Neural progenitor cell (in vitro differentiated cells): ENCODE results near the gene CHST3. TPM values are rescaled to one million over a fixed set of nuclear protein-coding genes. Genes with fewer than 3 reads are reported as not detected.

Source experiments
- DNase-seq: peaks from one replicate; pipeline ENCODE4 v3.0.0-alpha.2; 2016; ENCODE audit warnings: low spot score
- H2AFZ ChIP-seq: fragments of 200-600 bp; sonication (generic); replicated peaks from 2 replicates; pipeline ENCODE4 v1.6.1; 2016; ENCODE audit warnings: antibody characterized with exemption
- H3F3A ChIP-seq: fragments of 200-600 bp; sonication (generic); 2 replicates; pipeline ENCODE4 v1.6.1; 2016; ENCODE audit warnings: antibody characterized with exemption, low read depth
- H3K27ac ChIP-seq: fragments of 200-600 bp; sonication (generic); 2 replicates; pipeline ENCODE4 v1.5.1; 2016; ENCODE audit warnings: mild to moderate bottlenecking
- H3K27me3 ChIP-seq: fragments of 200-600 bp; sonication (generic); 2 replicates; pipeline ENCODE4 v1.6.1; 2016; ENCODE audit warnings: mild to moderate bottlenecking, moderate library complexity
- H3K36me3 ChIP-seq: fragments of 200-600 bp; sonication (generic); 2 replicates; pipeline ENCODE4 v1.5.1; 2016
- H3K4me1 ChIP-seq: fragments of 200-600 bp; sonication (generic); 2 replicates; pipeline ENCODE4 v1.6.1; 2016; ENCODE audit warnings: mixed run types
- H3K4me2 ChIP-seq: fragments of 200-600 bp; sonication (generic); 2 replicates; pipeline ENCODE4 v1.6.1; 2016
- H3K4me3 ChIP-seq: fragments of 200-600 bp; sonication (generic); 2 replicates; pipeline ENCODE4 v1.5.1; 2016
- H3K79me2 ChIP-seq: fragments of 200-600 bp; sonication (generic); 2 replicates; pipeline ENCODE4 v1.6.1; 2016; ENCODE audit warnings: low read depth
- H3K9ac ChIP-seq: fragments of 200-600 bp; sonication (generic); 2 replicates; pipeline ENCODE4 v1.6.1; 2016
- H3K9me3 ChIP-seq: fragments of 200-600 bp; sonication (generic); 2 replicates; pipeline ENCODE4 v1.5.1; 2016; ENCODE audit warnings: low read depth
- H4K20me1 ChIP-seq: fragments of 200-600 bp; sonication (generic); 2 replicates; pipeline ENCODE4 v1.6.1; 2016; ENCODE audit warnings: low read depth
- H3K27ac Mint-ChIP-seq: 3 replicates; pipeline ENCODE4 v1.8.0; 2021; ENCODE audit warnings: mixed read lengths
- H3K27me3 Mint-ChIP-seq: 2 replicates; pipeline ENCODE4 v1.8.0; 2022; ENCODE audit warnings: low read depth, mild to moderate bottlenecking, inconsistent platforms, moderate library complexity, mixed read lengths; ENCODE audit not compliant: insufficient read depth
- H3K36me3 Mint-ChIP-seq: 3 replicates; pipeline ENCODE4 v1.8.0; 2021; ENCODE audit warnings: mixed read lengths
- H3K4me1 Mint-ChIP-seq: 3 replicates; pipeline ENCODE4 v1.8.0; 2021; ENCODE audit warnings: mixed read lengths
- H3K4me3 Mint-ChIP-seq: 3 replicates; pipeline ENCODE4 v1.8.0; 2021; ENCODE audit warnings: mild to moderate bottlenecking, moderate library complexity, mixed read lengths
- H3K9me3 Mint-ChIP-seq: 3 replicates; pipeline ENCODE4 v1.8.0; 2020; ENCODE audit warnings: mixed read lengths
- EZH2 ChIP-seq: fragments of 200-600 bp; sonication (generic); IDR thresholded peaks from 2 replicates; pipeline ENCODE4 v1.6.1; 2017; ENCODE audit warnings: antibody characterized with exemption, mild to moderate bottlenecking, moderate library complexity
- EZH2phosphoT487 ChIP-seq: fragments of 200-600 bp; sonication (generic); IDR thresholded peaks from 2 replicates; pipeline ENCODE4 v1.6.1; 2017; ENCODE audit warnings: antibody characterized with exemption
- total RNA-seq: library from RNA; depleted of rRNA; stranded (reverse); fragments of >200 nt; gene quantifications from 2 replicates; pipeline ENCODE4 v1.2.3, GENCODE V29; 2015; ENCODE audit warnings: low replicate concordance
- TF ChIP-seq, protein P1 (sequence below): fragments of 200-600 bp; sonication (generic); IDR thresholded peaks from 2 replicates; pipeline ENCODE4 v1.5.1; 2017; ENCODE audit warnings: antibody characterized with exemption, mild to moderate bottlenecking

The CHST3 gene
- total RNA-seq, 1 donor from 2014 or later: 9.1 TPM

DNA sequence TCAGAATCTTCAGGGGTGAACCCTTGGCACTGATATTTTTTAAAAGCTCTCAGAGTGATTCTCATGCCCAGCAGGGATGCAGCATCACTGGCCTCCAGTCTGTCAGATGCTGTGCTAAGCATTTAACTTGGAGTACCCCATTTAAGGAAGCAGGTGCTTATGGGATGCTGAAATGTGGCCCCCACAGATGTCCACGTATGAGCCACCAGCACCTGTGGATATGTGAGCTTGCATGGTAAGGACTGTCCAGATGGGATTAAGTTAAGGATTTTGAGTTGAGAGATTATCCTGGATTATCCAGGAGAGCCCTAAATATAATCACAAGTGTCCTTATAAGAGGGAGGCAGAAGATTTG is 17.7 kb downstream of the CHST3 start:
- Histone ChIP-seq H3K4me3 (no peak overlapping the region), H4K20me1 (peaks cover 9% of the 10 kb centered on the region), H3K4me1 (peaks cover 36% of the 10 kb centered on the region), H2AFZ (no peak overlapping the region), H3K9me3 (no peaks in the 10 kb centered on the region), H3K27me3 (no peaks in the 10 kb centered on the region), H3K9ac (no peak overlapping the region), H3K4me2 (peak overlapping the region; percentile 44), H3K27ac (peak overlapping the region; percentile 61), H3K36me3 (no peaks in the 10 kb centered on the region), H3F3A (peaks cover 16% of the 10 kb centered on the region), H3K79me2 (peaks cover 1% of the 10 kb centered on the region)
- Mint-ChIP-seq H3K4me3 (no peak overlapping the region), H3K36me3 (peaks cover 4% of the 10 kb centered on the region), H3K4me1 (peaks cover 78% of the 10 kb centered on the region), H3K27ac (peak overlapping the region; percentile 43), H3K9me3 (peaks cover 2% of the 10 kb centered on the region), H3K27me3 (no peaks in the 10 kb centered on the region)
- DNase-seq: no peak
- TF ChIP-seq EZH2 (no peak), EZH2phosphoT487 (no peak)
- TF ChIP-seq, protein P1, sequence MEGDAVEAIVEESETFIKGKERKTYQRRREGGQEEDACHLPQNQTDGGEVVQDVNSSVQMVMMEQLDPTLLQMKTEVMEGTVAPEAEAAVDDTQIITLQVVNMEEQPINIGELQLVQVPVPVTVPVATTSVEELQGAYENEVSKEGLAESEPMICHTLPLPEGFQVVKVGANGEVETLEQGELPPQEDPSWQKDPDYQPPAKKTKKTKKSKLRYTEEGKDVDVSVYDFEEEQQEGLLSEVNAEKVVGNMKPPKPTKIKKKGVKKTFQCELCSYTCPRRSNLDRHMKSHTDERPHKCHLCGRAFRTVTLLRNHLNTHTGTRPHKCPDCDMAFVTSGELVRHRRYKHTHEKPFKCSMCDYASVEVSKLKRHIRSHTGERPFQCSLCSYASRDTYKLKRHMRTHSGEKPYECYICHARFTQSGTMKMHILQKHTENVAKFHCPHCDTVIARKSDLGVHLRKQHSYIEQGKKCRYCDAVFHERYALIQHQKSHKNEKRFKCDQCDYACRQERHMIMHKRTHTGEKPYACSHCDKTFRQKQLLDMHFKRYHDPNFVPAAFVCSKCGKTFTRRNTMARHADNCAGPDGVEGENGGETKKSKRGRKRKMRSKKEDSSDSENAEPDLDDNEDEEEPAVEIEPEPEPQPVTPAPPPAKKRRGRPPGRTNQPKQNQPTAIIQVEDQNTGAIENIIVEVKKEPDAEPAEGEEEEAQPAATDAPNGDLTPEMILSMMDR: no peak

DNA sequence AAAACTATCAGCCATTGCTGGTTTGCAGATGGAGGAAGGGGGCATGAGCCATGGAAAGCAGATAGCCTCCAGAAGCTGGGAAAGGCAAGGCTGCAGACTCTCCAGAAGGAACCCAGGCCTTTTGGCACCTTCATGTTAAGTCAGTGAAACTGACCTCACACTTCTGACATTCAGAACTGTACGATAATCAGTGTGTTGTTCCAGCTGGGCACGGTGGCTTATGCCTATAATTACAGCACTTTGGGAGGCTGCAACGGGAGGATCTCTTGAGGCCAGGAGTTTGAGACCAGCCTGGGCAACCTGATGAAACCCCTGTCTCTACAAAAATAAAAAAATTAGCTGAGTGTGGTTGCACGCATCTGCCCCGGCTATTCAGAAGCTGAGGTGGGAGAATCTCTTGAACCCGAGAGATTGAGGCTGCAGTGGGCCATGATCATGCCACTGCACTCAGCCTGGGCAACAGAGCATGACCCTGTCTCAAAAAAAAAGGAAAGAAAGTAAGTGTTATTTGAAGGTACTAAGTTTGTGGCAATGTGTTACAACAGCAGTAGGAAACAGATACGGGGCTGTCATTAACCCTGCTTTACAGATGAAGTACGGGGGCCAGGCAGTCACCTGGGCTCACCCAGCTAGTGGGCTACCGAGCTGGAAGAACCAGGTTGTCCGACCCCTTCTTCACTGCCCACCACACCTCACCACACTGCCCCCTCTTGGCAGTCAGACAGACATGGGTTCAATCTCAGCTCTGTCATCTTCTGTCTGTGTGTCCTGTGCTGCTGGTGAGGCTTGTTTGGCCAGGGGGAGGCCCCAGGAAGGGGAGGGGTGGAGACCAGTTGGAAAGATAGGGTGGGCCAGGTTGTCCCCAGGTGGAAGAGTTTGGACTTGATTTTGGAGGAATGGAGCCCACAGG is 18.3 kb downstream of the CHST3 start:
- peaks cover 4% of the 10 kb centered on the region for H3K36me3 Mint-ChIP-seq
- peaks cover 75% of the 10 kb centered on the region for H3K4me1 Mint-ChIP-seq

DNA sequence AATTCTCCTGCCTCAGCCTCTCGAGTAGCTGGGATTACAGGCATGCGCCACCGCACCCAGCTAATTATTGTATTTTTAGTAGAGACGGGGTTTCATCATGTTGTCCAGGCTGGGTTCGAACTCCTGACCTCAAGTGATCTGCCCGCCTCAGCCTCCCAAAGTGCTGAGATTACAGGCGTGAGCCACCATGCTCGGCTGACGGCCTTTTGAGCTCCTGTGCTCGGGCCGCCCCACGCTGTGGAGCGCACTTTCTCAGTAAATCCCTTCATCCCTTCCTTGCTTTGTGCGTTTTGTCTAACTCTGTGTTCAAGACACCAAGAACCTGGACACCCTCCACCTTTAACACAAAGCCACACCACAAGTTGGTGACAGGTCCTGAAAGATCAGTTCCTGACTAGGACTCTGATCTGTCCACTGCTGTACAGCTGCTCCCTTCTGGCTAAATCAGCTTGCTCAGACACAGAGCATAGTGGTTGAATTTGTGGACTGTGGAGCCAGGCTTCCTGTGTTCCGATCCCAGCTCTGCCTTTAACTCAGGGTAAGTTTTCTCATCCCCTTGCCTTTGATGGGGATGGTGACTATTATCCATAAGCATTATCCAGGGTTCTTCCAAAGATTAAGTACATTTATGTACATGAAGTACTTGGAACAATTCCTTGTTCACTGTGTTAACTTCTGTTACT is 20.1 kb downstream of the CHST3 start:
- peak overlapping the region; percentile 58 for H3K27ac ChIP-seq
- H3K36me3 Mint-ChIP-seq: peaks cover 10% of the 10 kb centered on the region
- peaks cover 61% of the 10 kb centered on the region for H3K4me1 Mint-ChIP-seq
- peaks cover 16% of the 10 kb centered on the region for H3F3A ChIP-seq
- H3K27me3 ChIP-seq: no peaks in the 10 kb centered on the region
- peaks cover 8% of the 10 kb centered on the region for H3K9me3 Mint-ChIP-seq
- H3K9ac ChIP-seq: no peak overlapping the region
- no peaks in the 10 kb centered on the region for H3K27me3 Mint-ChIP-seq
- H2AFZ ChIP-seq: no peak overlapping the region
- no peaks in the 10 kb centered on the region for H3K36me3 ChIP-seq
- H3K4me2 ChIP-seq: no peak overlapping the region
- no peak for DNase-seq
- peaks cover 9% of the 10 kb centered on the region for H4K20me1 ChIP-seq
- peaks cover 25% of the 10 kb centered on the region for H3K4me1 ChIP-seq
- no peak for TF ChIP-seq EZH2
- TF ChIP-seq EZH2phosphoT487: no peak
- TF ChIP-seq, protein P1: no peak
- H3K4me3 ChIP-seq: no peak overlapping the region
- no peak overlapping the region for H3K27ac Mint-ChIP-seq
- H3K79me2 ChIP-seq: no peaks in the 10 kb centered on the region
- H3K4me3 Mint-ChIP-seq: no peak overlapping the region
- no peaks in the 10 kb centered on the region for H3K9me3 ChIP-seq

More for the DNA sequence above, 18.3 kb downstream of the CHST3 start:
- Histone ChIP-seq H2AFZ (no peak overlapping the region), H3K79me2 (no peaks in the 10 kb centered on the region), H3K4me1 (peaks cover 33% of the 10 kb centered on the region), H3K9me3 (no peaks in the 10 kb centered on the region), H3K27ac (no peak overlapping the region), H3K4me2 (no peak overlapping the region), H3K9ac (no peak overlapping the region), H3K27me3 (no peaks in the 10 kb centered on the region), H3K36me3 (no peaks in the 10 kb centered on the region), H3F3A (peaks cover 16% of the 10 kb centered on the region), H4K20me1 (peaks cover 9% of the 10 kb centered on the region), H3K4me3 (no peak overlapping the region)
- no peak for DNase-seq
- H3K9me3 Mint-ChIP-seq: peaks cover 2% of the 10 kb centered on the region
- TF ChIP-seq, protein P1: no peak
- TF ChIP-seq EZH2 (no peak), EZH2phosphoT487 (no peak)
- no peaks in the 10 kb centered on the region for H3K27me3 Mint-ChIP-seq
- peak overlapping the region; percentile 43 for H3K27ac Mint-ChIP-seq
- H3K4me3 Mint-ChIP-seq: no peak overlapping the region
